Heart left ventricle (tissue), 13 donors: ENCODE results near the gene PPME1.

ENCODE experiments used
- CTCF ChIP-seq, 12 donors: fragments of 200-600 bp; sonication (generic) in 4 of 12; IDR thresholded peaks; one replicate each; pipeline versions ENCODE4 v1.5.0 to v1.8.0; 2018 to 2022; ENCODE audit warnings: antibody characterized with exemption in 12 of 12, mild to moderate bottlenecking in 5 of 12
- POLR2A ChIP-seq, 2 donors: fragments of 450-650 bp; IDR thresholded peaks; one replicate each; pipeline ENCODE4 v1.6.1; 2017; ENCODE audit warnings: antibody characterized with exemption in 2 of 2, mild to moderate bottlenecking in 2 of 2, moderate library complexity in 2 of 2
- donor health status: ischemic (EF 13 %, LVEDD 7.1; RV severe dilation, severe dysfunction).
- donor health status: DM: no; HTN: yes; CAD: no.
- donor health status: DM: no; HTN: no; CAD: no.
- donor health status: ischemic (EF 25% LVEDD 6.9; RV normal size, moderate dysfunction).
- donor health status: ischemic (EF 25% LVEDD 5.7; RV mildly dilated, moderate dysfunction).
- donor health status: ischemic (EF 35%, LVEDD 5.7; RV mildly dilated, moderate dysfunction).
- donor health status: nonischemic (EF 11% LVEDD 7.7; RV severe dilation, severe dysfunction).
- donor health status: DM: yes; HTN: yes; CAD: no.
- donor health status: PGD.
- donor health status: ischemic (EF 29% LVEDD 5.4; RV normal size, mild dysfunction).
- donor health status: nonischemic (EF 23%, LVEDD 6.1; RV moderate dilation, normal function).

DNA sequence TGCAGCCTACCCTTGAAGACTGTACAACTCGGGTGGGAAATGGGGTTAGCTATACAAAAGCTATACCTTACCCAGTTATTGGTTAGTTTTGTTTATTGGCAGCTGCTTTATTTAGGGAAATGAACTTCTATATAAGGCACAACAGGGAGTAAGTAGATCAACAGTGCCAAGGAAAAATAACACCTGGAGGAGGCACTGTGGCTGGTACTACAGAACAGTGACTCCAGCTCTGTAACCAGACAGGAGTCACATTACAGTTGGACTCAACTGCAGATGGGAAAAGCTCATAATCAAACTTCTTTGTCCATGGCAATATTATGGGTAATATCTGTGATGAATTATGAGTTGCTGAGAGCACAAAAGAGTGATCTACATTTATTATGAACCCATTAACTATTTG lies 126.4 kb downstream of the PPME1 start:
- TF ChIP-seq POLR2A (IDR thresholded peaks at IDR 0.05) (no peak), CTCF (IDR thresholded peaks at IDR 0.05) (no peak)
